Measurements from ENCODE around the gene ZNF438.

ZNF438 gene

DNA sequence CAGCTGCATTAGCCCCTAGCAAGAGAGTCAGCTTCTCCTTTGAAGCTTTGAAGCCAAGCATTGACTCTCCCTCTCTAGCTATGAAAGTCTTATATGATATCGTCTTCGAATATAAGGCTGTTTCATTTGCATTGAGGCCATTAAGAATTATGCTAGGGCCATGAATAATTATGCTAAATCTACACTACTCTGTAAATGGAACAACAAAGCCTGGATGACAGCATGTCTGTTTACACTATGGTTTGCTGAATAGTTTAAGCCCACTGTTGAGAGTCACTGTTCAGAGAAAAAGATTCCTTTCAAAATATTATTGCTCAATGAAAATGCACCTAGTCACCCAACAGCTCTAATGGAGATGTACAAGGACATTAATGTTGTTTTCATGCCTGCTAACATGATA, 52.8 kb downstream of the ZNF438 start:
- no peaks in the 10 kb centered on the region for H3K36me3 ChIP-seq (replicated peaks)
- in situ Hi-C loops (cut with HindIII; ENCODE audit: low pct_ligation_motif_present, low sequenced_read_pairs), result no loop called here
- H3K27ac ChIP-seq, result no peak overlapping the region
- no peaks in the 10 kb centered on the region for H3K27me3 ChIP-seq (replicated peaks)
- no peak overlapping the region for H3K4me3 ChIP-seq (ENCODE audit: low read depth, low read length)
- TF ChIP-seq, protein P1, sequence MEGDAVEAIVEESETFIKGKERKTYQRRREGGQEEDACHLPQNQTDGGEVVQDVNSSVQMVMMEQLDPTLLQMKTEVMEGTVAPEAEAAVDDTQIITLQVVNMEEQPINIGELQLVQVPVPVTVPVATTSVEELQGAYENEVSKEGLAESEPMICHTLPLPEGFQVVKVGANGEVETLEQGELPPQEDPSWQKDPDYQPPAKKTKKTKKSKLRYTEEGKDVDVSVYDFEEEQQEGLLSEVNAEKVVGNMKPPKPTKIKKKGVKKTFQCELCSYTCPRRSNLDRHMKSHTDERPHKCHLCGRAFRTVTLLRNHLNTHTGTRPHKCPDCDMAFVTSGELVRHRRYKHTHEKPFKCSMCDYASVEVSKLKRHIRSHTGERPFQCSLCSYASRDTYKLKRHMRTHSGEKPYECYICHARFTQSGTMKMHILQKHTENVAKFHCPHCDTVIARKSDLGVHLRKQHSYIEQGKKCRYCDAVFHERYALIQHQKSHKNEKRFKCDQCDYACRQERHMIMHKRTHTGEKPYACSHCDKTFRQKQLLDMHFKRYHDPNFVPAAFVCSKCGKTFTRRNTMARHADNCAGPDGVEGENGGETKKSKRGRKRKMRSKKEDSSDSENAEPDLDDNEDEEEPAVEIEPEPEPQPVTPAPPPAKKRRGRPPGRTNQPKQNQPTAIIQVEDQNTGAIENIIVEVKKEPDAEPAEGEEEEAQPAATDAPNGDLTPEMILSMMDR (IDR thresholded peaks at IDR 0.05; ENCODE audit: low read depth, low read length, missing control alignments), result no peak
- DNase-seq, result no peak

DNA sequence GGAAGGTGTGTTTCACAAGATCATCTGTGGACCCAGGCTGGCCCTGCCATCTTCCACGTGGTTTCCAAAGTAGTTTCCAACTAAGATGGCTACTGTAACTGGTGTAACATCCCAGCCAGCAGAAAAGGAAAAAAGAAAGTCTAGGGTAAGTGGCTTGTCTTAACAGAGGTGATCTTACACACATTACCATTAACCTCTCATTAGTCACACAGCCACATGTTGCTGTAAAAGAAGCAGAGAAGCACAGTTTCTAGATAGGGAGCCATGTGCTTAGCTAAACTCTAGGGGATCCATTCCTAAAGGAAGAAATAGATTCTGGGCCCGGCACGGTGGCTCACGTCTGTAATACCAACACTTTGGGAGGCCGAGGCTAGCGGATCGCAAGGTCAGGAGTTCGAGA, 54.3 kb downstream of the ZNF438 start:
- DNase-seq, result no peak
- H3K4me3 ChIP-seq (ENCODE audit: low read depth, low read length), result no peak overlapping the region

DNA sequence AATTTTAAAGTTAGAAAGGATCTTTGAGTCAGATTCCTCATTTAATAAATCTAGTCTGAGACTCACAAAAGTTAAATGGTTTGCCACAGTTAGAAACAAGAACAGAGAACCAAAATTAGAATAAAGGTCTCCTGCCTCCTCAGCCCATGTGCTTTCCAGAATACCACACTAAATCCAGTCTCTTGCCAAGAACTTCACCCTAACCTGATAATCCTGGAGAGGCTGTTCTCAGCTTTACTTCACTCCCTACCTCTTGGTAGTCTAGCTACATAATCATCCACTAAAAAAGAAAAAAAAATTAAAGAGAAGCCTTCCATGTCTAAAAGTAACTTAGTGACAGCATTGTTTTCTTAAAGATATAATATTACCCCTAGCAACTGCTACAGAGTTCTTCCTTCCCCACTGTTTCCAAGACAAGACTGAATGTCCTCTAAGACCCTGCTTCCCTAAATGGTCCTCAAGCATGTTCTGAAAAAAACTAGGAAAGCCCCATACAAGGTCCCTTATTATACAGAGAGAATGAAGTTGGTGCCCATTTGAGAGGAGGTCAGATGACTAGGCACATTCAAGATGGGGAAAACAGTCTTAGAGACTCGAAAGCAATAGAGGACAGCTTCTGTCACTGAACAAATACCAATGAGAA, 56.8 kb downstream of the ZNF438 start:
- in situ Hi-C loops (cut with HindIII; ENCODE audit: low pct_ligation_motif_present, low sequenced_read_pairs), result no loop called here
- no peaks in the 10 kb centered on the region for H3K27me3 ChIP-seq (replicated peaks)
- TF ChIP-seq, protein P1 (IDR thresholded peaks at IDR 0.05; ENCODE audit: low read depth, low read length, missing control alignments), result no peak

More for the DNA sequence above, 54.3 kb downstream of the ZNF438 start:
- Histone ChIP-seq H3K27ac (no peak overlapping the region), H3K27me3 (replicated peaks) (no peaks in the 10 kb centered on the region), H3K36me3 (replicated peaks) (no peaks in the 10 kb centered on the region)
- in situ Hi-C loops (cut with HindIII; ENCODE audit: low pct_ligation_motif_present, low sequenced_read_pairs), result no loop called here
- TF ChIP-seq, protein P1 (IDR thresholded peaks at IDR 0.05; ENCODE audit: low read depth, low read length, missing control alignments), result no peak

DNA sequence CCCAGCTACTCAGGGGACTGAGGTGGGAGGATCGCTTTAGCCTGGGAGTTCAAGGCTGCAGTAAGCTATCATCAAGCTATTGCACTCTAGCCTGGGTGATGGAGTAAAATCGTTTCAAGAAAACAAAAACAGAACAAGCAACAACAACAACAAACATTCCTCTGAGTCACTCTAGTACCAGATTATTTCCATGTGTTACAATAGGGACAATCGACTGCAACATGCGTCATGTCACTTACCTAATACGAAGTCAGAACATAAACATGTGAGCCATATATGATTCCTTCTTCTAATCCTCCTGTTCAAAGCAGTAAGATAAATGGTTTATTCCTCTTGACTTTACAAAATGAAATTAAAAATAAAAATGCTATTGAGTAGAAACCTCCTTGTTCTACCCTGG, 57.3 kb downstream of the ZNF438 start:
- TF ChIP-seq, protein P1 (IDR thresholded peaks at IDR 0.05; ENCODE audit: low read depth, low read length, missing control alignments), result no peak
- Histone ChIP-seq H3K27me3 (replicated peaks) (no peaks in the 10 kb centered on the region), H3K27ac (no peak overlapping the region), H3K4me3 (ENCODE audit: low read depth, low read length) (no peak overlapping the region), H3K36me3 (replicated peaks) (no peaks in the 10 kb centered on the region)
- no peak for DNase-seq
- in situ Hi-C loops (cut with HindIII; ENCODE audit: low pct_ligation_motif_present, low sequenced_read_pairs), result no loop called here

More for the DNA sequence above, 56.8 kb downstream of the ZNF438 start:
- Histone ChIP-seq H3K27ac (no peak overlapping the region), H3K4me3 (ENCODE audit: low read depth, low read length) (no peak overlapping the region), H3K36me3 (replicated peaks) (no peaks in the 10 kb centered on the region)
- DNase-seq, result no peak

DNA sequence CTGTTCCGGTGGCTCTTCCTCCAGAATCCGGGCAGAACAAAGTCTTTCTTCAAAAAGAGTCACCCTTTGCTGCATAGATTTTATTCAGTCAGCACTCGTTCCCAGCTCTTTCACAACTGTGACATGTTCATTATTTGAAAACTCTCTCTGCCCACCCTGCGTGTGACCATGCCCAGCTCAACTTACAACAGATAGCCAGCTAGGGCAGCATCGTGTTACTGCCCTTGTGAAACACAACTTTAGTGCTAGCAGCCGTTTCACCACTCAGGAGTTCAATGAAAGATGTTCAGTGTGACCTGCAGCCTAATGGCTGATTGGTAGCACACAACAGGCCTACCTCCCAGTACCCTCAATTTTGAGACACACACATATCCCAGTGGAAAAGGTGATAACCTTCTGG, 57.9 kb downstream of the ZNF438 start:
- H3K4me3 ChIP-seq (ENCODE audit: low read depth, low read length), result no peak overlapping the region
- TF ChIP-seq, protein P1 (IDR thresholded peaks at IDR 0.05; ENCODE audit: low read depth, low read length, missing control alignments), result no peak
- H3K27ac ChIP-seq, result no peak overlapping the region
- in situ Hi-C loops (cut with HindIII; ENCODE audit: low pct_ligation_motif_present, low sequenced_read_pairs), result no loop called here
- H3K36me3 ChIP-seq (replicated peaks), result no peaks in the 10 kb centered on the region
- DNase-seq, result no peak
- H3K27me3 ChIP-seq (replicated peaks), result no peaks in the 10 kb centered on the region
